ENCODE results near the gene CRYGB.
"Not testable (repeated sequence)": the region's sequence is repeated elsewhere in the genome, so short reads cannot be mapped to it uniquely, and the experiment has no call there.

Gene CRYGB

DNA sequence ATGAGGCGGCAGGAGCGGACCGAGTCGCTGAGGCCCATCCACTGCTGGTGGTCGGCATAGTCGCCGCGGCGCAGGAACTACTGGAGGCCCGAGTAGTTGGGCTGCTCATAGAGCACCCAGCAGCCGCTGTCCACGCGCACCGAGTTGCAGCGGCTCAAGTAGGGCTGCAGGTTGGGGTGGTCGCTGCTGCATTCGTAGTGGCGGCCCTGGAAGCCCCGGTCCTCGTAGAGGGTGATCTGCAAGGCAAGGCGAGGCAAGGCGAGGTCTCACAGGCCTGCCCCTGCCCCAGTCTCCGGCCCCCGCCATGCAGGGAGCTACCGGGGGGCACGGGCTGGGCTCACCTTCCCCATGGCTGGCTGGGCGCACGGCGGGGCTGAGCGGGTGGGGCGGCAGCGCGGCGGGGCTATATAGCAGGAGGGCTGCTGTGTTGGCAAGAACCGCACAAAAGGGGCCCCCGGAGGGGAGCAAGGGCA, 33.6 kb downstream of the CRYGB start:
- not testable (repeated sequence) for DNase-seq, H3K27me3 Mint-ChIP-seq, H3K4me3 Mint-ChIP-seq

DNA sequence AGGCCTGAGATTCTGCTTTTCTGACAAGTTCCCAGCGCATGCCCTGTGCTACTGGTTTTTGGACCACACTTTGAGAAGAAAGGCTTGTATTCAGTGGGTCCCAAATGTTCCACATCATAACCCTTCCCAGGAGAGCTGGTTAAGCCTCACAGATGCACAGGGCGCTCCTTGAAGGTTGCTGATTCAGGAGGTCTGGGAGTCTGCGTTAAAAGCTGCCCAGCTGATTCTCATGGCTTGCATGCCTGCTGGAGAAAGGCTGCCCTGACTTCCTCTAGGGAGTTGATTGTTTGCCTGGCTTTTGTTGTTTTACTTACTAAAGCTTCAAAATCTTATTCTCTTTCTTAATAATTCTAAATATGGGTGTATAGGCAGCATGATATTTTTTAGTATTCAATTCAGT, 42.3 kb downstream of the CRYGB start:
- Mint-ChIP-seq H3K4me1 (ENCODE audit: low read depth) (peaks cover 26% of the 10 kb centered on the region), H3K9me3 (no peaks in the 10 kb centered on the region), H3K27me3 (peaks cover 2% of the 10 kb centered on the region), H3K36me3 (ENCODE audit: low read depth) (no peaks in the 10 kb centered on the region), H3K27ac (no peak overlapping the region), H3K4me3 (no peak overlapping the region)
- no peak for DNase-seq

More for the DNA sequence above, 33.6 kb downstream of the CRYGB start:
- H3K4me1 Mint-ChIP-seq (ENCODE audit: low read depth); H3K9me3 Mint-ChIP-seq; H3K36me3 Mint-ChIP-seq (ENCODE audit: low read depth); H3K27ac Mint-ChIP-seq: not testable (repeated sequence)

DNA sequence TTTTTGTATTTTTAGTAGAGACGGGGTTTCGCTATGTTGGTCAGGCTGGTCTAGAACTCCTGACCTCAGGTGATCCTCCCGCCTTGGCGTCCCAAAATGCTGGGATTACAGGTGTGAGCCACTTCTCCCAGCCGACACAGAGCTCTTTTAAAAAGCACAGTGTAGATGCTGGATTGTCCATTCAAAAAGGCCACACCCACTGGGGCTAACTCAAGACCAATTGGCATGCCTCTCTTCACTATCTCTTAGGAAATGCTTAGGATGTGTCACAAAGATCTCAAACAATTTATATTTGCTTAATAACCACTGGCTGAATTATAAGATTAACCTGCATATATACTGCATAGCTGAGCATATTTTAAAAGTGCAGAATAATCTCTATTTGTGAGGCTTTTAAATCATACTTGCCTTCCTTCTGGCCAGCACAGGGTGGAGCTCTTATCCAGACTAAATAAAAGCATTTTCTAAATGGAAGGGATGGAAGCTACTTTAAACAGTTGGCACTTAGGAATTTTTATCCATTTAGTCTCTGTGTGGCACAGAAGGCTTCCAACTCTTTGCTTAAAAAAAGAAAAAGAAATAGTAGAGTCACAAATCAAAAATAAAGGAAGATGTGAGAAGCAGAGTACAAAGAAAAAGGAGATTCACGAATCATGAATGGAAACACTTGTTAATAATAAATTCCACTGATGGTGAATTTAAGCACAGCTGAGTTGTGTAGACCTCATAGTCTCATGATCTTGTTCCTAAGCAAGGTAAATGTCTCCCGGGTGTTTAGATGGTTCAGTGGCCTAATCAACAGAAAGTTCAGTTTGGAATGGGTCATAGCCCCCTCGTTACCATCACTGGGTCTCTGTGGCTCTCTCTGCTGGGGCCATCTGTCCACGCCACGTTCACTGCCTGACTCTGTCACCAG, 44.0 kb downstream of the CRYGB start:
- Mint-ChIP-seq H3K27me3 (no peaks in the 10 kb centered on the region), H3K36me3 (ENCODE audit: low read depth) (no peaks in the 10 kb centered on the region), H3K9me3 (no peaks in the 10 kb centered on the region), H3K4me3 (no peak overlapping the region), H3K27ac (no peak overlapping the region), H3K4me1 (ENCODE audit: low read depth) (peaks cover 26% of the 10 kb centered on the region)
- DNase-seq, result no peak

DNA sequence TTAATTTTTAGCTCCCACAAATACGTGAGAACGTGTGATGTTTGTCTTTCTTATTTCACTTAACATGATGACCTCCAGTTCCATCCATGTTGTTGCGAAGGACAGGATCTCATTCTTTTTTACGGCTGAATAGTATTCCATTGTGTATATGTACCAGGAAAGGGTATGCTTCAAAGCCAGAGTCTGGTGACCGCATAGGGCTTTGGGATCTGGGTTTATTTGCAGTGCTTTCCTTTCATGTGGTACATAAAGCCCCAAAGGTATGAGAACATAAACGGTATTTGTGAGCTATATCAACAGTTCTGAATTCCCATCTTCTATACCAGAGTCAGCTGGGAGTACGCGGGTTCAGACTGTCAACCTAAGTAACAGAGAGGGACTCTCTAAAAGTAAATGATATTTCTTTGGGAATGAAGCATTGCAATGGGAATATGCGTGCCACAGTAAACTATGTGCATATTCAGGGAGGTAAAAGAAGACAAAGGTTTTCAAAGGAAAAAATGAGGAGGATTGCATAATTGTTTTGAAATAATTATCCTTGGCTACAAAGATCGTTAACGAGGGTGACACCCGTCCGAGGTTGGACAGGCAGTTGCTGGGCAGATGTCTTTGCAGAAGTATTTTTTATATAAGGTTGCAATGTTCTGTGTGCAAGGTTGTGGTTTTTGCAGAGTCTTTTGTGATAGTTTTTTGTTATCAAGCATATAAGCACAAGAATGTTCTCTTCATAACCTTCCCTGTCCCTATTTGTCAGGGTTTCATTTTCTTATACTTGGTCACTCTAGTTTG, 46.1 kb downstream of the CRYGB start:
- no peaks in the 10 kb centered on the region for H3K27me3 Mint-ChIP-seq
- peaks cover 26% of the 10 kb centered on the region for H3K4me1 Mint-ChIP-seq (ENCODE audit: low read depth)
- no peaks in the 10 kb centered on the region for H3K36me3 Mint-ChIP-seq (ENCODE audit: low read depth)
- no peak for DNase-seq
- no peak overlapping the region for H3K4me3 Mint-ChIP-seq
- no peaks in the 10 kb centered on the region for H3K9me3 Mint-ChIP-seq
- H3K27ac Mint-ChIP-seq, result no peak overlapping the region

DNA sequence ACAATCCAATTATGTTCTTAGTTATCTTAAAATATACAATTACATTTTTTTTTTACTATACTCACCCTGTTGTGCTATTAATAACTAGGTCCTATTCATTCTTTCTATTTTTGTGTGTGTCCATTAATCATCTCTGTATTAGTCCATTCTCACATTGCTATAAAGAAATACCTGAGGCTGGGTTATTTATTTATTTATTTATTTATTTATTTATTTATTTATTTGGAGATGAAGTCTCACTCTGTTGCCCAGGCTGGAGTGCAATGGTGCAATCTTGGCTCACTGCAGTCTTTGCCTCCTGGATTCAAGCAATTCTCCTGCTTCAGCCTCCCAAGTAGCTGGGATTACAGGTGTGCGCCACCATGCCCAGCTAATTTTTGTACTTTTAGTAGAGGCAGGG, 47.3 kb downstream of the CRYGB start:
- not testable (repeated sequence) for H3K36me3 Mint-ChIP-seq (ENCODE audit: low read depth)

DNA sequence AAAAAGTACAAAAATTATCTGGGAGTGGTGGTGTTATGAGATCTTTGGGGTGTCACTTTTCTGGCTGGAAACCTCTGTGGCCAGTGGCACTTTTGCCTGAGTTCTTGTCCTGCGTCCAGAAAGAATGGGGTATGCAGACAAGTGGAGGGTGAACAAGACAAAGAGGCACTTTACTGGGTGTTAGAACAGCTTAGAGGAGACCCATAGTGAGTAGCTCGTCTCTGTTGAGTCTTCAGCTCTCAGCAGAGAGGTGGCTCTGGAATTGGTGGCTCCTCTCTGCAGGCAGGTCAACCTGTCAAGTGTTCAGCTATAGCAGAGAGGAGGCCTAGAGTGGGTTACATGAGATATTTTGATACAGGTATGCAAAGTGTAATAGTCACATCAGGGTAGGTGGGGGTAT, 47.7 kb downstream of the CRYGB start:
- Mint-ChIP-seq H3K27ac (no peak overlapping the region), H3K36me3 (ENCODE audit: low read depth) (no peaks in the 10 kb centered on the region), H3K4me1 (ENCODE audit: low read depth) (peaks cover 26% of the 10 kb centered on the region), H3K27me3 (no peaks in the 10 kb centered on the region), H3K9me3 (no peaks in the 10 kb centered on the region), H3K4me3 (no peak overlapping the region)
- DNase-seq, result no peak

More for the DNA sequence above, 47.3 kb downstream of the CRYGB start:
- H3K4me1 Mint-ChIP-seq (ENCODE audit: low read depth), result peaks cover 26% of the 10 kb centered on the region
- not testable (repeated sequence) for H3K27ac Mint-ChIP-seq, H3K27me3 Mint-ChIP-seq, H3K9me3 Mint-ChIP-seq, DNase-seq, H3K4me3 Mint-ChIP-seq

DNA sequence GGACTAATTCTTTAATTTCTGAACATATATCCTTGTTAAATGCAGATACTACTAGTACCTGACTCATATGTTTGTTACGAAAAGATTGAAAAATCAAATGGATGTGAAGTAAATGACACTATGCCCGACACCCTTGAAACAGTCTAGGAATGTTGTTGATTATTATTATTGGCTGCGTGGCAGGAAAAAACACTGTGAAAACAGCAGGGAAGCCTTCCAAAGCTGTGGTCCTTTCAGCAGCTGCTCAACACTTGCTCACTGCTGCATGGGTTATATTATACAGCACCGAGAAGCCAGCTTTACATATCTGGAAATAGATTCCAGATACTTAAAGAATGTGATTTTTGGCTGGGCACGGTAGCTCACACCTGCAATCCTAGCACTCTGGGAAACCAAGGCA, 48.2 kb downstream of the CRYGB start:
- DNase-seq, result no peak
- no peak overlapping the region for H3K27ac Mint-ChIP-seq
- peaks cover 26% of the 10 kb centered on the region for H3K4me1 Mint-ChIP-seq (ENCODE audit: low read depth)
- H3K27me3 Mint-ChIP-seq, result no peaks in the 10 kb centered on the region
- H3K9me3 Mint-ChIP-seq, result no peaks in the 10 kb centered on the region
- no peak overlapping the region for H3K4me3 Mint-ChIP-seq
- no peaks in the 10 kb centered on the region for H3K36me3 Mint-ChIP-seq (ENCODE audit: low read depth)

DNA sequence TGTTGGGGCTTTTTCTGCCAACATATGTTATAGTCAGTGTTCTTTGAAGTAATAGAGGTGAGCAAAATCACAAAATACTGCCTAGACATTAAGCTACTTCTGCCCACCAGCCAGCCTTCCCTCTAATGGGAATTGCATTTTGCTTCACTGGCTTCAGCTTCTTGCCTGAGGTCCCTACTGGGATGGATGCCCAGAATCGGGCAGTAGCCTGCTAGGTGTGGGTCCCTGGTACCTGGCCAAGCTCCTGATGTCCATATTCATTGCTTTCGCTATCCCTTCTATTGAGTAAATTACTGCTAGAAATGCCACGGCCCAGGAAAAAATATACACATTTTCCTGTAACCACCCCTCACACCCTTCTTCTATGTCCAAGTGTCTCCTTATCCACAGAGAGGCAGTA, 48.6 kb downstream of the CRYGB start:
- Mint-ChIP-seq H3K27me3 (no peaks in the 10 kb centered on the region), H3K9me3 (no peaks in the 10 kb centered on the region), H3K4me3 (no peak overlapping the region), H3K4me1 (ENCODE audit: low read depth) (peaks cover 24% of the 10 kb centered on the region), H3K36me3 (ENCODE audit: low read depth) (no peaks in the 10 kb centered on the region), H3K27ac (no peak overlapping the region)
- no peak for DNase-seq

DNA sequence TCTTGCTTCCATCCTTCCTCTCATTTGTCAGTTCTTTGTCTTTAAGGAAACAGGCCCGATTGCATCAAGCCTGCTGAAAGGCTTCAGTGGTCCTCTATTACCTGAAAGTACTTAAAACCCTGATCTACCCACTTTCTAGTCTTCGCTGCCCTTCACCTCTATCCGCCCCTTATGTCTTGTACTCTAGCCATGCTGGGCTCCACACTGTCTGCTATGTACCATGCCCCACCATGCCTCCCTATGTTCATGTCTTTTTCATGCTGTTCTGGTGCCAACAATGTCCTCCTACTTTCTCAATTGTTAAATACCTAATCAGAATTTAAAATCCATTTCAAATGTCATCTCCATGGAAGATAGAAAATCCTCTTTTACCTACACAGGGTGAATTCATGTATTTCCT, 49.9 kb downstream of the CRYGB start:
- DNase-seq, result no peak
- Mint-ChIP-seq H3K27me3 (no peaks in the 10 kb centered on the region), H3K36me3 (ENCODE audit: low read depth) (no peaks in the 10 kb centered on the region), H3K4me1 (ENCODE audit: low read depth) (peaks cover 12% of the 10 kb centered on the region), H3K4me3 (no peak overlapping the region), H3K27ac (no peak overlapping the region), H3K9me3 (no peaks in the 10 kb centered on the region)

DNA sequence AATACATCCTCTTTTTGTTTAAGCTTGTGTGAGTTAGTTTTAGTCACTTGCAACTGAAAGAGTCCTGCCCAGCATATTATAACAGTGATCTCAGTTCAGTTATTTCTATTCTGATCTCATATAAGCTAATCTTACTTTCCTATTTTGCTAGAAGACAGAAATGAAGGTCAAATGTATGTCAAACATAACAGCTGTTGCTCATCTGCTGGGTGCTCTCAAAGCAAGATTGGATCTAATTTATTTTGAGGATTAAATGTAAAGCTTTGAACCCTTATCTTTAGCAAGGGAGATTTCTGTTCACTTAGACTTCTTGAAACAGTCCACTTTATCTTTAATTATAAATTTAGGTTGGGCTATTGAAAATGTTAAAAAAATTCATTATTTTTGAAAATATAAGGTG, 52.8 kb downstream of the CRYGB start:
- no peaks in the 10 kb centered on the region for H3K36me3 Mint-ChIP-seq (ENCODE audit: low read depth)
- peaks cover 2% of the 10 kb centered on the region for H3K9me3 Mint-ChIP-seq
- no peaks in the 10 kb centered on the region for H3K4me1 Mint-ChIP-seq (ENCODE audit: low read depth)
- no peak overlapping the region for H3K4me3 Mint-ChIP-seq
- no peak for DNase-seq
- H3K27me3 Mint-ChIP-seq, result no peaks in the 10 kb centered on the region
- no peak overlapping the region for H3K27ac Mint-ChIP-seq
